Calu3 (cell line): ENCODE measurements around the gene RHOH. TPM values are rescaled to one million over a fixed set of nuclear protein-coding genes. Genes with fewer than 3 reads are reported as not detected.

Source experiments
- BruUV-seq: library from RNA; stranded (reverse); fragments of 400-500 nt; replicated peaks from 2 replicates; lab custom pipeline; 2021; lab: Mats Ljungman, UMichigan
- CTCF ChIA-PET: fragments of 300-600 bp; sonication (Branson Sonifier 250); formaldehyde crosslinking; loops from one replicate; lab custom pipeline; 2022; ENCODE audit warnings: antibody characterized with exemption; lab: Charles Lee
- DNase-seq: peaks from one replicate; pipeline ENCODE4 v3.0.0; 2022
- H3K27ac Mint-ChIP-seq: one replicate; pipeline ENCODE4 v1.8.0; 2022; ENCODE audit warnings: mixed read lengths; ENCODE audit not compliant: unreplicated experiment
- H3K27me3 Mint-ChIP-seq: one replicate; pipeline ENCODE4 v1.8.0; 2022; ENCODE audit warnings: mixed read lengths; ENCODE audit not compliant: unreplicated experiment
- H3K36me3 Mint-ChIP-seq: one replicate; pipeline ENCODE4 v1.8.0; 2022; ENCODE audit warnings: mild to moderate bottlenecking, moderate library complexity, mixed read lengths; ENCODE audit not compliant: insufficient read depth, unreplicated experiment
- H3K4me1 Mint-ChIP-seq: one replicate; pipeline ENCODE4 v1.8.0; 2022; ENCODE audit warnings: mild to moderate bottlenecking, low read depth, mixed read lengths; ENCODE audit not compliant: unreplicated experiment
- H3K4me3 Mint-ChIP-seq: one replicate; pipeline ENCODE4 v1.8.0; 2022; ENCODE audit warnings: mild to moderate bottlenecking, low read depth, moderate library complexity, mixed read lengths; ENCODE audit not compliant: unreplicated experiment
- H3K9me3 Mint-ChIP-seq: one replicate; pipeline ENCODE4 v1.8.0; 2022; ENCODE audit warnings: low read depth, mixed read lengths; ENCODE audit not compliant: unreplicated experiment
- CTCF ChIP-seq: fragments of 200-600 bp; IDR thresholded peaks from one replicate; pipeline ENCODE4 v1.8.0; 2022; ENCODE audit warnings: antibody characterized with exemption; ENCODE audit not compliant: unreplicated experiment
- intact Hi-C: fragments of 100-400 bp; cut with micrococcal nuclease; formaldehyde crosslinking; loops from one replicate; pipeline ENCODE4 v1.10.0; 2022; ENCODE audit not compliant: unreplicated experiment
- total RNA-seq: library from RNA; stranded (reverse); gene quantifications from 2 replicates; pipeline ENCODE4 v1.2.3, GENCODE V29; 2022

The RHOH gene
- total RNA-seq, 1 experiment from 2014 or later = not detected

GRCh38 chr4:40212674-40213527, 16.1 kb downstream of the RHOH start:
- CTCF ChIA-PET = no interaction called here
- intact Hi-C loops = no loop called here
- no peaks in the 10 kb centered on the region for H3K9me3 Mint-ChIP-seq
- no peaks in the 10 kb centered on the region for H3K27me3 Mint-ChIP-seq
- no peak for DNase-seq
- H3K4me1 Mint-ChIP-seq = no peaks in the 10 kb centered on the region
- no TSS peak for BruUV-seq
- no peak overlapping the region for H3K27ac Mint-ChIP-seq
- TF ChIP-seq CTCF = no peak
- no peaks in the 10 kb centered on the region for H3K36me3 Mint-ChIP-seq
- H3K4me3 Mint-ChIP-seq = no peak overlapping the region

DNA sequence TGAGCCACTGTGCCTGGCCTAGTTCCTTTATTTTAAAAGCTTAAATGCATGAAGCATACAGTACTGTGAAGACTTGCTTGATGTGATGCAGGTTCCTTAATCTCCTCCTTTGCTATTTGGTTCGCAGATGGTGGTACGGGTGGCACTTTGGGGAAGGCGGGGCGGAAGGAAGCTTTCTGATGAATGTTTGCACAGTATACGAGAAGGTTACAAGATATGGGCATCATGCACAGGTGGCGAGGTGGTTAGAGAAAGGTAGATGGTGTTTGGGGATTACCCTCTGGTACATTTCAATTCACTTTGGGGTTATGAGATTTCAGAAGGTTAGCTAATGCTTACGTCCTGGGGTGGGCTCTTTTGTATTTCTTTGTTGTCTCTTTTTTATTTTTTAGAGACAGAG, 17.2 kb downstream of the RHOH start:
- Mint-ChIP-seq H3K27me3 (no peaks in the 10 kb centered on the region), H3K4me1 (no peaks in the 10 kb centered on the region), H3K4me3 (no peak overlapping the region), H3K36me3 (no peaks in the 10 kb centered on the region), H3K27ac (no peak overlapping the region), H3K9me3 (no peaks in the 10 kb centered on the region)
- no peak for TF ChIP-seq CTCF
- no peak for DNase-seq
- no TSS peak for BruUV-seq
- CTCF ChIA-PET = no interaction called here
- intact Hi-C loops = no loop called here

- no peak overlapping the region for H3K4me3 Mint-ChIP-seq
- H3K9me3 Mint-ChIP-seq = no peaks in the 10 kb centered on the region
- BruUV-seq = no TSS peak
- no peak overlapping the region for H3K27ac Mint-ChIP-seq
- CTCF ChIA-PET = no interaction called here
- no peaks in the 10 kb centered on the region for H3K36me3 Mint-ChIP-seq
- no peaks in the 10 kb centered on the region for H3K27me3 Mint-ChIP-seq
- H3K4me1 Mint-ChIP-seq = no peaks in the 10 kb centered on the region
- no peak for TF ChIP-seq CTCF
- intact Hi-C loops = no loop called here
- no peak for DNase-seq
Measured at GRCh38 chr4:40214661-40215418, 18.0 kb downstream of the RHOH start.

- intact Hi-C loops = no loop called here
- BruUV-seq = no TSS peak
- Mint-ChIP-seq H3K9me3 (no peaks in the 10 kb centered on the region), H3K36me3 (no peaks in the 10 kb centered on the region), H3K4me3 (no peak overlapping the region), H3K27ac (no peak overlapping the region), H3K27me3 (no peaks in the 10 kb centered on the region), H3K4me1 (no peaks in the 10 kb centered on the region)
- CTCF ChIA-PET = no interaction called here
- TF ChIP-seq CTCF = no peak
- no peak for DNase-seq
Measured at GRCh38 chr4:40216622-40217366, 20.0 kb downstream of the RHOH start.
